Adipocyte (in vitro differentiated cells): ENCODE data around the gene PKMYT1.

Experiments
- DNase-seq: peaks from one replicate; pipeline ENCODE4 v3.0.0-alpha.2; 2015; ENCODE audit warnings: low read depth
- H3K27me3 ChIP-seq: replicated peaks from 2 replicates; pipeline ENCODE4 v1.7.0; 2013; ENCODE audit warnings: mild to moderate bottlenecking, low read length, moderate library complexity; ENCODE audit not compliant: control insufficient read depth, insufficient read depth
- H3K36me3 ChIP-seq: 2 replicates; pipeline ENCODE4 v1.7.0; 2013; ENCODE audit warnings: low read length, mild to moderate bottlenecking, moderate library complexity; ENCODE audit not compliant: control insufficient read depth, insufficient read depth, severe bottlenecking
- H3K4me1 ChIP-seq: 2 replicates; pipeline ENCODE4 v1.7.0; 2013; ENCODE audit warnings: mild to moderate bottlenecking, low read length, moderate library complexity; ENCODE audit not compliant: control insufficient read depth, insufficient read depth
- H3K4me3 ChIP-seq: 2 replicates; pipeline ENCODE4 v1.7.0; 2013; ENCODE audit warnings: mild to moderate bottlenecking, low read length, moderate library complexity
- H3K9ac ChIP-seq: 2 replicates; pipeline ENCODE4 v1.7.0; 2013; ENCODE audit warnings: mild to moderate bottlenecking, low read length, moderate library complexity
- H3K9me3 ChIP-seq: 2 replicates; pipeline ENCODE4 v1.7.0; 2013; ENCODE audit warnings: mild to moderate bottlenecking, low read length, moderate library complexity; ENCODE audit not compliant: control insufficient read depth

The PKMYT1 gene

GRCh38 chr16:2980227-2981176 is at the start of gene PKMYT1:
Gene PKMYT1 (minus strand): TSS chr16:2980446. CDS start chr16:2979657, 789 bp downstream.
- peak within 1 kb of the TSS; percentile 97 for H3K9ac ChIP-seq
- H3K27me3 ChIP-seq = no peaks in the 10 kb centered on the region
- DNase-seq = peak; percentile 97
- H3K9me3 ChIP-seq = no peaks in the 10 kb centered on the region
- H3K36me3 ChIP-seq = no peaks in the 10 kb centered on the region
- H3K4me1 ChIP-seq = peaks cover 6% of the 10 kb centered on the region
- H3K4me3 ChIP-seq = peak within 1 kb of the TSS; percentile 90

- no peak for DNase-seq
These were observed 49.4 kb upstream of the PKMYT1 start for GRCh38 chr16:3029491-3030221.

GRCh38 chr16:3028716-3029319 is 48.6 kb upstream of the PKMYT1 start:
- H3K9me3 ChIP-seq = no peaks in the 10 kb centered on the region
- peaks cover 7% of the 10 kb centered on the region for H3K4me1 ChIP-seq
- no peak overlapping the region for H3K9ac ChIP-seq
- H3K36me3 ChIP-seq = peaks cover 18% of the 10 kb centered on the region
- DNase-seq = no peak
- no peak overlapping the region for H3K4me3 ChIP-seq
- peaks cover 17% of the 10 kb centered on the region for H3K27me3 ChIP-seq

More at GRCh38 chr16:3029491-3030221, 49.4 kb upstream of the PKMYT1 start:
- peak overlapping the region; percentile 57 for H3K4me3 ChIP-seq
- peaks cover 25% of the 10 kb centered on the region for H3K27me3 ChIP-seq
- no peaks in the 10 kb centered on the region for H3K9me3 ChIP-seq
- peak overlapping the region; percentile 26 for H3K9ac ChIP-seq
- H3K4me1 ChIP-seq = peaks cover 7% of the 10 kb centered on the region
- peaks cover 18% of the 10 kb centered on the region for H3K36me3 ChIP-seq

GRCh38 chr16:3027983-3028715 is 47.9 kb upstream of the PKMYT1 start:
- no peak overlapping the region for H3K4me3 ChIP-seq
- peaks cover 11% of the 10 kb centered on the region for H3K27me3 ChIP-seq
- peak; percentile 67 for DNase-seq
- peaks cover 18% of the 10 kb centered on the region for H3K36me3 ChIP-seq
- no peak overlapping the region for H3K9ac ChIP-seq
- no peaks in the 10 kb centered on the region for H3K9me3 ChIP-seq
- peaks cover 11% of the 10 kb centered on the region for H3K4me1 ChIP-seq

- H3K4me3 ChIP-seq = no peak overlapping the region
- peaks cover 5% of the 10 kb centered on the region for H3K27me3 ChIP-seq
- H3K36me3 ChIP-seq = peaks cover 18% of the 10 kb centered on the region
- no peaks in the 10 kb centered on the region for H3K9me3 ChIP-seq
- H3K9ac ChIP-seq = no peak overlapping the region
- H3K4me1 ChIP-seq = peaks cover 18% of the 10 kb centered on the region
- no peak for DNase-seq
These were observed 47.2 kb upstream of the PKMYT1 start for GRCh38 chr16:3027489-3027795.

- DNase-seq = no peak
- peaks cover 23% of the 10 kb centered on the region for H3K4me1 ChIP-seq
- no peak overlapping the region for H3K9ac ChIP-seq
- H3K4me3 ChIP-seq = no peak overlapping the region
- H3K36me3 ChIP-seq = peaks cover 18% of the 10 kb centered on the region
- H3K27me3 ChIP-seq = no peaks in the 10 kb centered on the region
- H3K9me3 ChIP-seq = no peaks in the 10 kb centered on the region
These were observed 46.6 kb upstream of the PKMYT1 start for GRCh38 chr16:3026609-3027488.

GRCh38 chr16:3026003-3026378 is 45.7 kb upstream of the PKMYT1 start:
- peaks cover 27% of the 10 kb centered on the region for H3K4me1 ChIP-seq
- H3K36me3 ChIP-seq = peaks cover 18% of the 10 kb centered on the region
- DNase-seq = no peak
- H3K9ac ChIP-seq = no peak overlapping the region
- no peak overlapping the region for H3K4me3 ChIP-seq
- H3K9me3 ChIP-seq = no peaks in the 10 kb centered on the region
- H3K27me3 ChIP-seq = no peaks in the 10 kb centered on the region

GRCh38 chr16:3025032-3026002 is 45.1 kb upstream of the PKMYT1 start:
- H3K4me1 ChIP-seq = peaks cover 27% of the 10 kb centered on the region
- peaks cover 18% of the 10 kb centered on the region for H3K36me3 ChIP-seq
- no peaks in the 10 kb centered on the region for H3K9me3 ChIP-seq
- DNase-seq = no peak
- no peak overlapping the region for H3K4me3 ChIP-seq
- H3K27me3 ChIP-seq = no peaks in the 10 kb centered on the region
- no peak overlapping the region for H3K9ac ChIP-seq

GRCh38 chr16:3023669-3024478 is 43.6 kb upstream of the PKMYT1 start, which contains the start of the genes HCFC1R1 and THOC6:
Gene HCFC1R1 (minus strand): TSS chr16:3023942. CDS start chr16:3023941, 1 bp downstream.
Gene THOC6 (plus strand): TSS chr16:3024035. CDS start chr16:3024327, 292 bp downstream.
- H3K27me3 ChIP-seq = no peaks in the 10 kb centered on the region
- peaks cover 27% of the 10 kb centered on the region for H3K4me1 ChIP-seq
- no peaks in the 10 kb centered on the region for H3K9me3 ChIP-seq
- H3K9ac ChIP-seq = peak within 1 kb of the TSS; percentile 100
- DNase-seq = peak; percentile 98
- H3K4me3 ChIP-seq = peak within 1 kb of the TSS; percentile 96
- peaks cover 18% of the 10 kb centered on the region for H3K36me3 ChIP-seq
